ENCODE measurements around the gene STAU1.
"Not testable (repeated sequence)": the region's sequence is repeated elsewhere in the genome, so short reads cannot be mapped to it uniquely, and the experiment has no call there.

GRCh38 chr20:49100292-49100691 is 87.8 kb downstream of the STAU1 start:
- TF ChIP-seq CTCF, POLR2A (IDR thresholded peaks at IDR 0.05): not testable (repeated sequence)
